Hippocampal formation (tissue), 2 donors: Measurements from ENCODE around the gene SH3BP1.

Experiments
- DNase-seq, 2 donors: peaks; one replicate each; lab custom pipeline; 2025; lab: John Stamatoyannopoulos, UW

The SH3BP1 gene

GRCh38 chr22:37659066-37659896, 19.8 kb downstream of the SH3BP1 start:
- DNase-seq, result no peak

GRCh38 chr22:37659897-37660708, 20.6 kb downstream of the SH3BP1 start:
- DNase-seq, result no peak

GRCh38 chr22:37660709-37661045, 21.2 kb downstream of the SH3BP1 start:
- no peak for DNase-seq

- peak; percentile 70 to 71 for DNase-seq
Observed at GRCh38 chr22:37661160-37661924, 21.9 kb downstream of the SH3BP1 start.

- no peak for DNase-seq
Observed at GRCh38 chr22:37662039-37662438, 22.6 kb downstream of the SH3BP1 start.

GRCh38 chr22:37663521-37664140, 24.2 kb downstream of the SH3BP1 start:
- DNase-seq, result no peak

- peak; percentile 84 to 89 for DNase-seq
Observed at GRCh38 chr22:37664249-37665101, 25.0 kb downstream of the SH3BP1 start.

- no peak for DNase-seq
Observed at GRCh38 chr22:37665487-37665886, 26.0 kb downstream of the SH3BP1 start.

GRCh38 chr22:37669586-37669985, 30.1 kb downstream of the SH3BP1 start:
- no peak for DNase-seq

- DNase-seq, result no peak
Observed at GRCh38 chr22:37672206-37672919, 32.9 kb downstream of the SH3BP1 start.

GRCh38 chr22:37672920-37673455, 33.5 kb downstream of the SH3BP1 start:
- no peak for DNase-seq

- DNase-seq, result no peak
Observed at GRCh38 chr22:37674248-37674647, 34.8 kb downstream of the SH3BP1 start.

GRCh38 chr22:37674951-37675929, 35.8 kb downstream of the SH3BP1 start, which contains the start of gene LGALS1:
Gene LGALS1, plus strand, starts transcription at chr22:37675636. Its CDS starts 67 bp downstream, at chr22:37675703.
- peak; percentile 64 to 79 for DNase-seq

- peak in 1 of 2 donors; percentile 17 for DNase-seq
Observed at GRCh38 chr22:37675930-37676735, 36.7 kb downstream of the SH3BP1 start.

- no peak for DNase-seq
Observed at GRCh38 chr22:37676736-37677492, 37.4 kb downstream of the SH3BP1 start.

- no peak for DNase-seq
Observed at GRCh38 chr22:37677493-37677974, 38.1 kb downstream of the SH3BP1 start.

GRCh38 chr22:37678372-37678771, 38.9 kb downstream of the SH3BP1 start:
- no peak for DNase-seq
